ENCODE measurements around the gene INHA.

Gene INHA

GRCh38 chr2:219612577-219613286, 40.6 kb downstream of the INHA start:
- no peak for DNase-seq (ENCODE audit: low read depth)

DNA sequence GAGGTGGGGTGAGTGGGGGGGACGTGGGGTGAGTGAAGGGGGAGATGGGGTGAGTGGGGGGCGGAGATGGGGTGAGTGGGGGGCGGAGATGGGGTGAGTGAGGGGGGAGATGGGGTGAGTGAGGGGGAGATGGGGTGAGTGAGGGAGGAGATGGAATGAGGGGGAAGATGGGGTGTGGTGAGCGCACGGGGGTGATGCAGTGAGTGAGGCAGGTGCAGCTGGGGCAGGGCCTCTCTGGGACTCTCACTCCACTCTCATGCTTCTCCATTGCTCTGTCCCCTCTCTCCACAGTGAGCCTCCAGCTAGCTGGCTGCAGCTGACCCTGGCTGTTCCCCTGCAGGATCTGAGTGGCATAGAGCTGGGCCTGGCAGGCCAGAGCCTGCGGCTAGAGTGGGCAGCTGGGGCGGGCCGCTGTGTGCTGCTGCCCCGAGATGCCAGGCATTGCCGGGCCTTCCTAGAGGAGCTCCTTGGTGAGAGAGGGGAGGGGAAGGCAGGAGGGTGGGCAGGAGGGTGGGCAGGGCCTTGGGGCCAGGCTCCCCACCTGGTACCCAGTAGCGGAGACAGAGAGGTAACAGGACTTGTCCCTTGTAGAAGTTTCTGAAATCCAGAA, 41.5 kb downstream of the INHA start:
- no peak for DNase-seq (ENCODE audit: low read depth)

DNA sequence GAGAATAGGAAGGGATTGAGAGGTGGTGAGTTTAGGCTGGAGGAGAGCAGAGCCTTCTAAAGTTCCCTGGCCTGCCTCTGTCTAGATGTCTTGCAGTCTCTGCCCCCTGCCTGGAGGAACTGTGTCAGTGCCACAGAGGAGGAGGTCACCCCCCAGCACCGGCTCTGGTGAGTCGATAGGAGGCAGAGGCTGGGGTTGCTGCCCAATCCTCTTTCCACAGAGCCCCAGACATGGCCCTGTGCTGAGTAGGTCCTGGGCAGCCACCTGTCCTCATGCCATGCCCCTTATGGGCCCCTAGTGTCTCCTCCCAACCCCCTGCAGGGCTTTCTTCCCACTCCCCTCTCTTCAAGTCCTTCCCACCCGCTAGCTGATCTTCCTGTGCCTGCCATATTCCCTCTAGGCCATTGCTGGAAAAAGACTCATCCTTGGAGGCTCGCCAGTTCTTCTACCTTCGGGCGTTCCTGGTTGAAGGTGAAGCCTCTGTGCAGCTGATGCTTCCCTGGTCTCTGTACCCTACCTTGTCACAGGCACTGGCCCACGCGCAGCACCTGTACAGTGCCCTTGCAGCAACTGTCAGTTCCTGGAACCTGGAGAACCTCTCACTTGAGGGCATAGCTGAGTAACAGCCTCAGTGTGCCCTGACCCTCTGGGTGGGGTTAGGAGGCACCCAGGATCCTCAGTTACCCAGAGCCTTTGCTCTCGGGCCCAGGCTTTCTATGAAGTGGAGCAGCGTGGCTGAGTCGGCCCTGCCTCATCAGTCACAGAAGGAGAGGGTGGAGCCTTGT, 42.2 kb downstream of the INHA start:
- no peak for DNase-seq (ENCODE audit: low read depth)

- no peak for DNase-seq (ENCODE audit: low read depth)
Measured at GRCh38 chr2:219615036-219615435, 42.9 kb downstream of the INHA start.

DNA sequence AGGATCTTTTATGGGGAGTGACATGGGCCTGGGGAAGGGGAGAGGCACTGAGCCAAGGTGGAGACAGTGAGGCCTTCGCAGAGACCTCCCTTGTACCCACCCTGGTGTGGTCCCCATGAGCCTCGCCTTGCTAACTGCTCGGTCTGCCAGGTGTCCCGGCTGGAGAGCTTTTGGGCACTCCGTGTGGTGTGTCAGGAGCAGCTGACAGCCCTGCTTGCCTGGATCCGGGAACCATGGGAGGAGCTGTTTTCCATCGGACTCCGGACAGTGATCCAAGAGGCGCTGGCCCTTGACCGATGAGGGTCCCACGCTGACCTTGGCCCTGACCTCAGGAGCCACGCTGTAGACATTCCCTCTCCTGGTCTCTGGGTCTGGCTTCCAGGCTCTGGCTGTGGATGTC, 43.8 kb downstream of the INHA start:
- no peak for DNase-seq (ENCODE audit: low read depth)

DNA sequence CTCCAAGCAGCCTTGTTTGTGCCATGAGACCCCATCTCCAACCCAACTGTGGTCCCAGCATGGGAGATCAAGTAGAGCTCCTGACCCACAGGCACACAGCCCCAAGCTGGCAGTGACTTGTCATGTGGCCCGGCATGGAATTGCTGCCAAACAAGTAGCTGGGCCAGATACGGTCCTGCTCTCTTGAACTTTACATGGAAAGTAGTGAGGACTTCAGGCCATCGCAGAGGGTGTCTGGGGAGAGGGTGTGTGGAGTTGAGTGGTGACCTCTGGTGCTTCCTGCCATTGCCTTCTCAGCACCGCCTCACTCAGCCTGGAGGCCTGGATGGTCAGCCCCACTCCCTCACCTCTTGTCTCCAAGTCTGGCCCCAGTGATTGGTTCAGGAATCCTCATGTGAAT, 44.4 kb downstream of the INHA start:
- DNase-seq (ENCODE audit: low read depth), result no peak

DNA sequence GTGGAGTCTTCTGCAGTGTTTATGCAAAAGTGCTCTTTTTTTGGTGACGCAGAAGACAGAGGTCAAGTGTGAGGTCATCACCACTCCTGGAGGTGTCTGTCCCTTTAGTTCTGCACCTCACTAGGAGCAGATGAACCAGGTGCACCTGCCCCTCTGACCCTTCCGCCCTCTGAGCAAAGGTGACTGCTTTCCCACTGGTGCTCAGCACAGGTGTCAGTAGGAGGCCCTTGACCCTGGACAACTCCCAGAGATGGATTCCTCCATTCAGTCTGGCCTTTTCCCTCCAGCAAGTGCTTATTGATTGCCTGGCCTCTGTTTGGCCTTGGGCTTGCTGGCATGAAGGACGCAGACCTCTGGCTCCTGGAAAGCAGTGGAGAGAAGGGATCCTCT, 46.6 kb downstream of the INHA start:
- DNase-seq (ENCODE audit: low read depth), result no peak

GRCh38 chr2:219619235-219619634, 47.1 kb downstream of the INHA start:
- DNase-seq (ENCODE audit: low read depth), result no peak

DNA sequence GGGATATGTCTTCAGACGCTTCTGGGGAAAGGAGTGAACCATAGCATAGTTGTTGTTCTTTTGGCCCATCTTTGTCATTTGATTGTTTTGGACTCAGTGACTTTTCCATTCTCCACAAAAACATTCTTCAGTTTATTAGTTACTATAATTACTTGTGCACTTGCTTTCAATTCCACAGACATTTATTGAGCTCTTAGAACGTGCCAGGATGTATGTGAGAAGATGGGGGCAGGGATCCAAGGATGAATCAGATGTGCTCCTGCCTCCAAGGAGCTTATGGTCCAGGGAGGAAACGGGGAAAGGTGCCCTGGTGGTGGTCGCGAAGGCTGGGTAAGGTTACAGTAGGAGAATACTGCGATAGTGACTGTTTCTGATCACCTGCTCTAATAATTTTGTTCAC, 48.4 kb downstream of the INHA start:
- no peak for DNase-seq (ENCODE audit: low read depth)

DNA sequence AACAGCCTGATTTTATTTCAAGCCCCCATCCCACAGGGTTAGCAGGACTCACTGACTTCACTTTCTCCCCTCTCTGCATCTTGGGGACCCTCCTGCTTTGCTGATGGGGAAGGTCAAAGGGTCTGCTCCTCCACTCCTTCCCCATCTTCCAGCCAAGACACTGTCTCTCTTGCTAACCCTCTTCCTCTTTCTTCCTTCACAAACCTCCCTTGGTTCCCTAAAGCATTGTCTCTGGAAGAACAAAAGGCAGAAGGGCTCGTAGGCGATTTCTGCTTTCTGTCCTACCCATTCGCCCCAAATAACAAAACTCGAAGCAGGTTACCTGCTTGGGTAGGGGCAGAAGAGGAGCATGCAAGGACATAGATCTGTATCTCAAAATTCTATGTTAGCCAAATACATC, 49.8 kb downstream of the INHA start:
- DNase-seq (ENCODE audit: low read depth), result no peak

- no peak for DNase-seq (ENCODE audit: low read depth)
Measured at GRCh38 chr2:219622472-219622871, 50.4 kb downstream of the INHA start.

GRCh38 chr2:219624565-219624964, 52.5 kb downstream of the INHA start:
- DNase-seq (ENCODE audit: low read depth), result no peak

DNA sequence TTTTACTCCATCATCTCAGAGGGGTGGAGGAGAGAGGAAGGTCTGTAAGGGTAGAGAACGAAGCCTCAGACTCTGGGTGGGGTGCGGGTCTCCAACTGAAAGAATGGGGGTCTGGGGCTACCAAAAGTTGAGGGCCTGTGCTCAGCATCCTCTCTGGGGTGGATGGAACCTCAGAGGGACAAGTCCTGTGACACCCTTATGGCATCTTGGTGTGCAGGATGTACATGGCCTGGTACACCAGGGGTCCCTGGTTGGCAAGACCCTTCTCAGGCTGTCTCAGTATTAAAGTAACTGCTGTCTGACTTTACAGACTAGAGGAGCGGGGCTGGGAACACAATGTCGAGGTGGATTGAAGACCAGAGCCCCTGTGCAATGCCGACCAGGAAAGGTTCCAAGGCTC, 53.1 kb downstream of the INHA start:
- DNase-seq (ENCODE audit: low read depth), result no peak
